LNCaP clone FGC (cell line): ENCODE measurements around the gene CD6.

ENCODE experiments used
- DNase-seq: peaks from one replicate; pipeline ENCODE4 v3.0.0-alpha.2; 2011; ENCODE audit warnings: low read depth
- H3K4me3 ChIP-seq: 2 replicates; pipeline ENCODE4 v1.5.1; 2011; ENCODE audit warnings: mild to moderate bottlenecking, low read depth, low read length, control low read depth
- TF ChIP-seq, protein P1 (sequence below): IDR thresholded peaks from 2 replicates; pipeline ENCODE4 v1.5.1; 2012; ENCODE audit warnings: mild to moderate bottlenecking; ENCODE audit not compliant: control insufficient read depth, insufficient read depth; ENCODE audit errors: extremely low read depth

CD6 gene

DNA sequence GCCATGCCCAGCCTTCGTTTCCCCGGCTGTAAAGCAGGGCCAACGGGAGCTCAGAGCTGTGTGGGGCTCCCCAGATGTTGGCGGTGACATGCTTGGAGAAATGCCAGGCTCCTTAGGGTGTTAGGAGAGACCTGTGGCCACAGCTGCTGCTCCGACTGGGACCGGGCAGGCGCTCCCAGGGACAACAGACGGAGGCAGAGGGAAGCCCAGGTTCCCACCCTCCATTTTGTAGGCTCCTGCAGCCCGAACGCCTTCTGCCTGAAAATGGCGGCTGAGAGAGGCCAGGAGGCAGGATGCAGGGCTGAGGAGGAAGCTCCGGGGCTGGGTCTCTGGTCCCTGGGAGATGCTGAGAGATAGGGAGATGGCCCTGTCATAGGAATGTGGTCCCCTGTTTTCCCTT lies 10.0 kb downstream of the CD6 start:
- no peak overlapping the region for H3K4me3 ChIP-seq
- TF ChIP-seq, protein P1, sequence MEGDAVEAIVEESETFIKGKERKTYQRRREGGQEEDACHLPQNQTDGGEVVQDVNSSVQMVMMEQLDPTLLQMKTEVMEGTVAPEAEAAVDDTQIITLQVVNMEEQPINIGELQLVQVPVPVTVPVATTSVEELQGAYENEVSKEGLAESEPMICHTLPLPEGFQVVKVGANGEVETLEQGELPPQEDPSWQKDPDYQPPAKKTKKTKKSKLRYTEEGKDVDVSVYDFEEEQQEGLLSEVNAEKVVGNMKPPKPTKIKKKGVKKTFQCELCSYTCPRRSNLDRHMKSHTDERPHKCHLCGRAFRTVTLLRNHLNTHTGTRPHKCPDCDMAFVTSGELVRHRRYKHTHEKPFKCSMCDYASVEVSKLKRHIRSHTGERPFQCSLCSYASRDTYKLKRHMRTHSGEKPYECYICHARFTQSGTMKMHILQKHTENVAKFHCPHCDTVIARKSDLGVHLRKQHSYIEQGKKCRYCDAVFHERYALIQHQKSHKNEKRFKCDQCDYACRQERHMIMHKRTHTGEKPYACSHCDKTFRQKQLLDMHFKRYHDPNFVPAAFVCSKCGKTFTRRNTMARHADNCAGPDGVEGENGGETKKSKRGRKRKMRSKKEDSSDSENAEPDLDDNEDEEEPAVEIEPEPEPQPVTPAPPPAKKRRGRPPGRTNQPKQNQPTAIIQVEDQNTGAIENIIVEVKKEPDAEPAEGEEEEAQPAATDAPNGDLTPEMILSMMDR = no peak
- no peak for DNase-seq

DNA sequence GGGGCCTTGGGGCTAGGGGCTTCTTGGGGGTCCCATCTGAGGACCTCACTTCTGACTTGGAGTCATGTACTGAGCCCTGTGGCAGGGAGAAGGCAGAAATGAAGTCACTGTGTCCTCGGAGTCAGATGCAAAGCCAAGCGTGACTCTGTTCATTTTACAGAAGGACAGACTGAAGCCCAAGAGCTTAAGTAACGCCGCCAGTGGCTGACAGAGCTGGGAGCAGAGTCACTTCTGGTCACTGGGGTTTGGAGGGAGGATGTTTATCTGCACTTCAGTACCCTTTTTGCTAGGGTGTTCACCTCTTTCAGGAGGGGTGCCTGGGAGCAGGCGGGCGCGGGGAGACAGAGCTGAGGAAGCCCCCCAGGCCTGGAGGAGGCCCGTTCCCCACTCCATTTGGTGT lies 10.7 kb downstream of the CD6 start:
- H3K4me3 ChIP-seq = no peak overlapping the region
- TF ChIP-seq, protein P1 = no peak
- DNase-seq = no peak

DNA sequence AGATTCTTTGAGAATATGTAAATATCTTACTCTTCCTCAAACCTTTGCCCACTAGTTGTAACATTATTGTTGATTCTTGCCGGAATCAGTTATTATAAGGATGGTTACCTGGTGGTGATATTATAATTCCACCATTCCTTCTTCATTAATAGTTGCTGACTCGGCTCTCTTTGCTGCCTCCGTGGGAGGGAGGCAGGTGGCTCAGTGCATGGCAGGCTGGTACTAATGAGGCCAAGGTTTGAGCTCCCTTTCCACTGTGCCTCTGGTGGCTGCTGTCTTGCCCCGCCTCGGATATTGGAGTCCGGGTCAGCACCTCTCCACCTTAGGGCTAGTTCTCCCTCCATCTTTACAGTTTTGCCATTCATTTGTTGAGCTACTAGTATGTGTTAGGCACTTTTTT lies 12.7 kb downstream of the CD6 start:
- no peak overlapping the region for H3K4me3 ChIP-seq
- TF ChIP-seq, protein P1 = no peak
- DNase-seq = no peak

DNA sequence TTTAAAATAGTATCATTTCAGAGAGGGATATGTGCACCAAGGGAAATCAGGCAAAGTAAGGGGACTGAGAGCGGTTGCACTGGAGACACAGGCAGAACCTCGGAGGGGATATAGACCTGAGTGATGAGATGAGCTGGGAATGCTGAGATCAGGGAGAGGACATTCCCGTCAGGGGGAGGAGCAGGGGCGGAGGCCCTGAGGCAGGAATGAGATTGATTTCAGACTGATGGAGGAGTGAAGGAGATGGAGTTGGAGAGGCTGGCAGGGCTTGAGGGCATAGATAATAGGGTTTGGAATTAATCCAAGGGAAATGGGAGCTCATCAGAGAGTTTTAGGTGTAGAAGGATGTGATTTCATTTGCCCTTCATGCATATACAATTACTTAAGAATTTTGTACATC lies 13.2 kb downstream of the CD6 start:
- TF ChIP-seq, protein P1 = no peak
- no peak for DNase-seq
- H3K4me3 ChIP-seq = no peak overlapping the region

DNA sequence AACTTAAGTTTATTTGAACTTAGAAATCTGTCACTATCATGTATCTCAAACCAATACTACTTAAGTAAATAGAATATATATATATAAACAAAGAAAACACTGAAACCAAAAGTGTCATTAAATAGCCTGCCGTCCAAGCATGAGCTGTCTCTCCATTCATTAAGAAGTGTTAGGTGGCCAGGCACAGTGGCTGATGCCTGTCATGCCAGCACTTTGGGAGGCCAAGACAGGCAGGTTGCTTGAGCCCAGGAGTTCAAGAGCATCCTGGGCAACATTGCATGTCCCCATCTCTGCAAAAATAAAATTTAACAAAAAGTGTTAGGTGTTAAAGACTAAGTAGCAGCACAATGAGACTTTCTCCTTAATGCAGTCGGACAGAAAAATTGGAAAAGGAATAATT lies 14.0 kb downstream of the CD6 start:
- no peak overlapping the region for H3K4me3 ChIP-seq
- no peak for DNase-seq
- TF ChIP-seq, protein P1 = no peak

DNA sequence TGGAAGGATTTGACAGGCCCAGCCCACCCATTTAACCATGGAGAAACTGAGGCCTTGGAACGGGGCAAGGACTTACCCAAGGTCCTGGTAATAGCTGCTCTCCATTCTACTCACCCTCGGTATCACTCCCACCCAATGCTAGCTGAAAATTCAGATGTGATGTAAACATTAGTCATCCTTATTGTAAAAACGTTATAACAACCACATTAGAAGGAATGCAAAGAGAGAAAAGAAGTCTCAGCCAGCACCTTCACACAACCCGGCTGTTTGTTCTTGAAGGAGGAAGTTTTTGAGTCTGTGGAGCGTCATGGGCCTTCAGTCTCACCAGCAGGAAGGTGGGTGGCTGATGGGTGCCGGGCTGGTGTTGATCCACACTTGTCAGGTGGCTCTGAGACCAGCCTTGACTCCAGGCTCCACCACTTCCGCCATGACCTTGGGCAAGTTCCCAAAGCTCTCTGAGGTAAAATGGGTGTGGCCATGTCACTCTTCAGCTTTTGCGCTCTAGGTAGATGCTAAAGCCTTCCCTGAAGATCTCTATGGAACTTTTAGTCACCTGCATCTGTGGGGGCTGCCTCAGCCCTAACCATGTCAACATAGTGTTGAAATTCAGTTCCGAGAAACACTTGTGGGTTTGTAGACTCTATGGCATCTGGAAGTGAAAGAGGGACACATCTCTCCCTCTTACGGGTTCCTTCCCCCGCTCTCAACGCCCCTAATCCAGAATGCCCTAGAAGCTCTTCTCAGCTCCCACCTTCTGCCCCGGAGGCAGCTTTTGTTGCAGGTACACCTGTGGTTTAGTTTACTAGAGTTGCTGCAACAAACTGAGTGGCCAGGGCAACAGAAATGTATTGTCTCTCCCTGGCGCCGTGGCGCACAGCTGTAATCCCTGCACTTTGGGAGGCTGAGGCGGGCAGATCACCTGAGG lies 14.8 kb downstream of the CD6 start:
- no peak overlapping the region for H3K4me3 ChIP-seq
- TF ChIP-seq, protein P1 = no peak
- no peak for DNase-seq

DNA sequence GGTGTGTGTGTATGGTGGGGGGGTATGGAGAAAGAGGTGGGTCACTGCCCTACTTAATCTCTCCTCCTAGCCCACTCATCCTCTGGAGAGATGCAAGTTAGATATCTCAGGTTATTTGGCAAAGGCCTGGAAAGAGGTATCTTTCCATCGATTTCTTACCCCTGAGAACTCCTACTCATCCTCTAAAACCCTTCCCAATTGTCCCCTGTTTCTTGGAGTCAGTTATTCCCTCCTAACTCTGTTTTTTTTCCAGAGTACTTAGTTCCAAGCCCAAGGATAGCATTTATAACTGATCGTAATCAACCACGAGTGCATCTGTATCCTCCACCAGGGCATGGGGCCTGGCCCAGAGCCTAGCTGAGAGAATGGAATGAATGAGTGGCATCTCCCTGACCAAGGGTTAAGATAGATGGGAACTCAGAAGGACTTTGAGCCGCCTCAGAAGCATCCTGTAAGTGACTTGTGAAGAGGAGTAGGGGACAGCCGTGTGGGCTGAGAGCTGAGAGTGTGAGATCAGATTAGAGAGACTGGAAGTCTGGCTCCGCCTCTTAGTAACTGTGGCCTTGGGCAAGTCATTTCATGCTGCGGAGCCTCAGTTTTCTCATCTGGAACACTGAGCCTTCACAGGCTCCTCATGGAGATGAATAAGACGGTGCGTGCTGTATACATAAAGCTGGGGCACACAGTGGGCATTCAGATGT lies 16.2 kb downstream of the CD6 start:
- DNase-seq = no peak
- TF ChIP-seq, protein P1 = no peak
- H3K4me3 ChIP-seq = no peak overlapping the region
